HepG2 (cell line): ENCODE results near the gene OSBPL10. TPM values are rescaled to one million over a fixed set of nuclear protein-coding genes. Genes with fewer than 3 reads are reported as not detected.

Experiments used
- ATAD3A ChIP-seq: sonication (generic); formaldehyde crosslinking; IDR thresholded peaks from 2 replicates; pipeline ENCODE4 v1.4.0; 2020; ENCODE audit warnings: missing genetic modification reagents
- ATF3 ChIP-seq: sonication (generic); formaldehyde crosslinking; IDR thresholded peaks from 2 replicates; pipeline ENCODE4 v1.4.0; 2020; ENCODE audit warnings: missing genetic modification reagents
- CENPBD1 ChIP-seq: sonication (generic); formaldehyde crosslinking; IDR thresholded peaks from 2 replicates; pipeline ENCODE4 v1.8.0; 2022; ENCODE audit warnings: missing genetic modification reagents, low read depth, mild to moderate bottlenecking, borderline replicate concordance
- GATAD2A ChIP-seq: IDR thresholded peaks from 2 replicates; pipeline ENCODE4 v1.6.1; 2016
- GPBP1L1 ChIP-seq: sonication (generic); formaldehyde crosslinking; IDR thresholded peaks from 2 replicates; pipeline ENCODE4 v1.5.0; 2020; ENCODE audit warnings: mild to moderate bottlenecking, missing genetic modification reagents
- HMGXB3 ChIP-seq: sonication (generic); formaldehyde crosslinking; IDR thresholded peaks from 2 replicates; pipeline ENCODE4 v1.4.0; 2020; ENCODE audit warnings: missing genetic modification reagents, borderline replicate concordance
- HNRNPH1 ChIP-seq: fragments of 200-400 bp; formaldehyde crosslinking; optimal IDR thresholded peaks from 2 replicates; pipeline ENCODE3; 2017; ENCODE audit warnings: mild to moderate bottlenecking, low read depth, low read length
- JUNB ChIP-seq: sonication (generic); formaldehyde crosslinking; IDR thresholded peaks from 2 replicates; pipeline ENCODE4 v1.8.0; 2022; ENCODE audit warnings: missing genetic modification reagents, mild to moderate bottlenecking, borderline replicate concordance
- MLX ChIP-seq: IDR thresholded peaks from 2 replicates; pipeline ENCODE4 v1.6.1; 2016
- PRDM10 ChIP-seq: sonication (generic); formaldehyde crosslinking; IDR thresholded peaks from 2 replicates; pipeline ENCODE4 v1.4.0; 2020; ENCODE audit warnings: low read depth, missing genetic modification reagents
- SIX4 ChIP-seq: sonication (generic); formaldehyde crosslinking; IDR thresholded peaks from 2 replicates; pipeline ENCODE4 v1.4.0; 2020; ENCODE audit warnings: missing genetic modification reagents
- SOX13 ChIP-seq, 3 experiments: fragments of 450-650 bp in 1 of 3; sonication (generic) in 1 of 3; formaldehyde crosslinking in 1 of 3; IDR thresholded peaks in 2 of 3; conservative IDR thresholded peaks in 1 of 3; 2 replicates each; pipeline versions ENCODE4 v1.5.0 to v1.6.1; 2016 to 2020; ENCODE audit warnings: antibody characterized with exemption in 1 of 3, mild to moderate bottlenecking in 1 of 3, missing compliant biosample characterization in 1 of 3, missing genetic modification reagents in 1 of 3, moderate library complexity in 1 of 3
- ZBTB20 ChIP-seq: sonication (generic); formaldehyde crosslinking; IDR thresholded peaks from 2 replicates; pipeline ENCODE4 v1.8.1; 2023; ENCODE audit warnings: missing genetic modification reagents, low read depth, mild to moderate bottlenecking, borderline replicate concordance
- ZNF124 ChIP-seq: sonication (generic); formaldehyde crosslinking; IDR thresholded peaks from 2 replicates; pipeline ENCODE4 v1.4.0; 2020; ENCODE audit warnings: missing genetic modification reagents
- ZNF143 ChIP-seq: sonication (generic); formaldehyde crosslinking; IDR thresholded peaks from 2 replicates; pipeline ENCODE4 v1.4.0; 2020; ENCODE audit warnings: missing genetic modification reagents
- ZNF317 ChIP-seq: sonication (generic); formaldehyde crosslinking; IDR thresholded peaks from 2 replicates; pipeline ENCODE4 v1.5.0; 2020; ENCODE audit warnings: mild to moderate bottlenecking, missing genetic modification reagents
- ZNF563 ChIP-seq: sonication (generic); formaldehyde crosslinking; IDR thresholded peaks from 2 replicates; pipeline ENCODE4 v1.8.0; 2022; ENCODE audit warnings: mild to moderate bottlenecking, moderate library complexity, missing genetic modification reagents
- ZNF7 ChIP-seq: IDR thresholded peaks from 2 replicates; pipeline ENCODE4 v1.6.1; 2016; ENCODE audit warnings: missing biosample characterization, missing genetic modification reagents
- polyA plus RNA-seq, 8 experiments: library from polyadenylated mRNA; depleted of rRNA in 3 of 8; stranded (reverse) in 7 of 8; unstranded in 1 of 8; fragments of >200 nt; fragmentation: Illumina TruSeq in 4 of 8; extraction: Trizol in 4 of 8; gene quantifications; 2 replicates each; pipeline versions ENCODE4 v1.2.1 to v1.2.3, GENCODE V29; 2011 to 2016; ENCODE audit warnings: low read depth in 4 of 8, missing spikeins in 1 of 8, mixed read lengths in 1 of 8; ENCODE audit not compliant: insufficient read depth in 1 of 8
- total RNA-seq, 5 experiments: library from RNA; depleted of rRNA; stranded (reverse); fragments of >200 nt; fragmentation: Illumina TruSeq; extraction: Trizol; gene quantifications; 2 replicates each; pipeline ENCODE4 v1.2.3, GENCODE V29; 2016; ENCODE audit warnings: low read depth in 1 of 5

The OSBPL10 gene
- total and polyA plus RNA-seq, 2 of the 13 experiments (the other 11 are each of a cell fraction or from before 2014, with no cell fraction given): 10.3 to 28.6 TPM

- TF ChIP-seq HNRNPH1: no peak
- no peak for TF ChIP-seq GPBP1L1
- TF ChIP-seq ZBTB20 (CRISPR knock-in tag): peak; percentile 47; the same call in 1 of the 2 replicates
- TF ChIP-seq SOX13 (IDR thresholded peaks at IDR 0.05): peak; percentile 76
- TF ChIP-seq SOX13 (CRISPR knock-in tag; conservative IDR thresholded peaks at IDR 0.05 in 1 of 2, IDR thresholded peaks at IDR 0.05 in 1 of 2): peak in 1 of 2 experiments; percentile 93; a peak in 2 of 4 replicates
- TF ChIP-seq ATF3 (CRISPR knock-in tag): peak; percentile 30; the same call in 1 of the 2 replicates
- TF ChIP-seq CENPBD1 (CRISPR knock-in tag): no peak
- TF ChIP-seq HMGXB3 (CRISPR knock-in tag): no peak
- TF ChIP-seq ZNF317: no peak
- peak; percentile 81 for TF ChIP-seq GATAD2A (CRISPR knock-in tag)
- peak; percentile 49 for TF ChIP-seq ZNF7 (CRISPR knock-in tag)
- TF ChIP-seq JUNB: peak; percentile 34; the same call in 1 of the 2 replicates
- 0 out of 2 replicates have a peak, but pooled peaks have one; percentile 33 for TF ChIP-seq PRDM10
- TF ChIP-seq ATAD3A (CRISPR knock-in tag): no peak
- TF ChIP-seq MLX (CRISPR knock-in tag): peak; percentile 97
- no peak for TF ChIP-seq ZNF563 (CRISPR knock-in tag)
- peak; percentile 89 for TF ChIP-seq SIX4
- TF ChIP-seq ZNF143 (CRISPR knock-in tag): no peak
- TF ChIP-seq ZNF124 (CRISPR knock-in tag): 0 out of 2 replicates have a peak, but pooled peaks have one; percentile 37
Observed at GRCh38 chr3:31968927-31969418, 12.1 kb downstream of the OSBPL10 start (continued).
